Gastrocnemius medialis (tissue), 4 donors: ENCODE measurements around the gene PTX4. TPM values are rescaled to one million over a fixed set of nuclear protein-coding genes. Genes with fewer than 3 reads are reported as not detected.

Source experiments
- ATAC-seq, 2 donors: fragments of 150-250 bp; one replicate each; pipeline ENCODE4 v1.9.1; 2016
- DNase-seq, 2 donors: peaks; one replicate each; pipeline ENCODE4 v3.0.0-alpha.2; 2019
- H3K27ac ChIP-seq, 4 donors: fragments of 200-600 bp; sonication (generic); 1 replicate in 1 of 4; 2 replicates in 3 of 4; pipeline ENCODE4 v1.5.1; 2016 to 2018; ENCODE audit warnings: mild to moderate bottlenecking in 2 of 4, moderate library complexity in 1 of 4
- H3K27me3 ChIP-seq, 3 donors: fragments of 200-600 bp; sonication (generic) in 2 of 3; 1 replicate in 1 of 3; 2 replicates in 2 of 3; pipeline versions ENCODE4 v1.5.1 to v1.6.0; 2016 to 2019; ENCODE audit warnings: mild to moderate bottlenecking in 1 of 3, moderate library complexity in 1 of 3
- H3K36me3 ChIP-seq, 2 donors: fragments of 200-600 bp; sonication (generic) in 1 of 2; one replicate each; pipeline ENCODE4 v1.5.1; 2017 to 2018
- H3K4me1 ChIP-seq, 2 donors: fragments of 200-600 bp; sonication (generic) in 1 of 2; one replicate each; pipeline ENCODE4 v1.5.1; 2016 to 2017; ENCODE audit warnings: mild to moderate bottlenecking in 2 of 2
- H3K4me3 ChIP-seq, 4 donors: fragments of 200-600 bp; sonication (generic) in 3 of 4; 1 replicate in 1 of 4; 2 replicates in 3 of 4; pipeline ENCODE4 v1.5.1; 2016 to 2019; ENCODE audit warnings: mild to moderate bottlenecking in 2 of 4
- H3K9me3 ChIP-seq, 3 donors: fragments of 200-600 bp; sonication (generic) in 2 of 3; 1 replicate in 1 of 3; 2 replicates in 2 of 3; pipeline ENCODE4 v1.5.1; 2016 to 2019
- POLR2A ChIP-seq, 2 donors: fragments of 450-650 bp; IDR thresholded peaks; one replicate each; pipeline ENCODE4 v1.6.1; 2017; ENCODE audit warnings: antibody characterized with exemption in 2 of 2, mild to moderate bottlenecking in 2 of 2, moderate library complexity in 2 of 2
- in situ Hi-C, 4 donors: fragments of 200-750 bp; cut with MboI; loops; one replicate each; pipeline versions ENCODE4 v1.15.0 to v1.8.0; 2017; ENCODE audit warnings: low sequenced_read_pairs in 4 of 4
- intact Hi-C: fragments of 100-400 bp; cut with DNase I; formaldehyde crosslinking; loops from one replicate; pipeline ENCODE4 v1.15.1; 2023; ENCODE audit warnings: low total_unique reads
- total RNA-seq, 4 donors: library from RNA; depleted of rRNA; stranded (reverse); fragments of >200 nt; gene quantifications; one replicate each; pipeline versions ENCODE4 v1.1.0 to v1.2.3, GENCODE V29; 2016
- TF ChIP-seq, protein P1 (sequence below), 5 experiments: fragments of 450-650 bp in 3 of 5; fragments of 200-600 bp in 2 of 5; sonication (generic) in 2 of 5; IDR thresholded peaks in 4 of 5; conservative IDR thresholded peaks in 1 of 5; 1 replicate in 4 of 5; 2 replicates in 1 of 5; pipeline ENCODE4 v1.5.1; 2016 to 2019; ENCODE audit warnings: antibody characterized with exemption in 5 of 5, mild to moderate bottlenecking in 3 of 5, moderate library complexity in 3 of 5

PTX4 gene
- total RNA-seq, 4 donors from 2014 or later = 0.41 TPM; not detected in 3

DNA sequence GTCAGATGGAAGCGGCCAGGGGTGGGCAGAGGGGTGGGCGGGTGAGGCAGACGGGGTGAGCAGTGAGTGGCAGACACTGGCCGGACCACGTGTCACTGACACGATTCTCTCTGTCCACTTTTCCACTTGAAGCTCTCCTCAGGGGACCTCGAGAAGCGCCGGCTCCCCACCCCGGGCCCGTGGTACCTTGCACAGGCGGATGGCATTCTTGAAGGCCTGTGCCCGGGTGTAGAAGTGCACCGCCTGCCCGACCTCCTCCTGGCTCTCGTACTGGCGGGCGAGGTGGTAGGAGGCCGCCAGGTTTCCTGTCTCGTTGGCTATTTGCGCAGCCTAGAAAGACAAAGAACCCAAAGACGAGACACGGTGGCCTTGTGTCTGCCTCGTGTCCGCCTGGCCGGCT is 35.6 kb upstream of the PTX4 start:
- in situ Hi-C loops = no loop called here
- DNase-seq (no peak), ATAC-seq (no peak)
- Histone ChIP-seq H3K4me3 (no peak overlapping the region), H3K27me3 (no peaks in the 10 kb centered on the region), H3K9me3 (no peaks in the 10 kb centered on the region), H3K36me3 (no peaks in the 10 kb centered on the region), H3K27ac (no peak overlapping the region), H3K4me1 (no peaks in the 10 kb centered on the region)
- intact Hi-C loops = no loop called here
- TF ChIP-seq POLR2A (IDR thresholded peaks at IDR 0.05) = no peak
- TF ChIP-seq, protein P1, sequence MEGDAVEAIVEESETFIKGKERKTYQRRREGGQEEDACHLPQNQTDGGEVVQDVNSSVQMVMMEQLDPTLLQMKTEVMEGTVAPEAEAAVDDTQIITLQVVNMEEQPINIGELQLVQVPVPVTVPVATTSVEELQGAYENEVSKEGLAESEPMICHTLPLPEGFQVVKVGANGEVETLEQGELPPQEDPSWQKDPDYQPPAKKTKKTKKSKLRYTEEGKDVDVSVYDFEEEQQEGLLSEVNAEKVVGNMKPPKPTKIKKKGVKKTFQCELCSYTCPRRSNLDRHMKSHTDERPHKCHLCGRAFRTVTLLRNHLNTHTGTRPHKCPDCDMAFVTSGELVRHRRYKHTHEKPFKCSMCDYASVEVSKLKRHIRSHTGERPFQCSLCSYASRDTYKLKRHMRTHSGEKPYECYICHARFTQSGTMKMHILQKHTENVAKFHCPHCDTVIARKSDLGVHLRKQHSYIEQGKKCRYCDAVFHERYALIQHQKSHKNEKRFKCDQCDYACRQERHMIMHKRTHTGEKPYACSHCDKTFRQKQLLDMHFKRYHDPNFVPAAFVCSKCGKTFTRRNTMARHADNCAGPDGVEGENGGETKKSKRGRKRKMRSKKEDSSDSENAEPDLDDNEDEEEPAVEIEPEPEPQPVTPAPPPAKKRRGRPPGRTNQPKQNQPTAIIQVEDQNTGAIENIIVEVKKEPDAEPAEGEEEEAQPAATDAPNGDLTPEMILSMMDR (IDR thresholded peaks at IDR 0.05 in 4 of 5, conservative IDR thresholded peaks at IDR 0.05 in 1 of 5) = no peak

GRCh38 chr16:1523581-1524245 is 35.0 kb upstream of the PTX4 start:
- Histone ChIP-seq H3K9me3 (no peaks in the 10 kb centered on the region), H3K27ac (no peak overlapping the region), H3K4me3 (no peak overlapping the region), H3K4me1 (no peaks in the 10 kb centered on the region), H3K36me3 (no peaks in the 10 kb centered on the region), H3K27me3 (no peaks in the 10 kb centered on the region)
- no peak for TF ChIP-seq POLR2A (IDR thresholded peaks at IDR 0.05)
- TF ChIP-seq, protein P1 (IDR thresholded peaks at IDR 0.05 in 4 of 5, conservative IDR thresholded peaks at IDR 0.05 in 1 of 5) = no peak
- DNase-seq (no peak), ATAC-seq (no peak)
- in situ Hi-C loops = no loop called here
- intact Hi-C loops = no loop called here

GRCh38 chr16:1520461-1520860 is 31.7 kb upstream of the PTX4 start:
- no peak for ATAC-seq

DNA sequence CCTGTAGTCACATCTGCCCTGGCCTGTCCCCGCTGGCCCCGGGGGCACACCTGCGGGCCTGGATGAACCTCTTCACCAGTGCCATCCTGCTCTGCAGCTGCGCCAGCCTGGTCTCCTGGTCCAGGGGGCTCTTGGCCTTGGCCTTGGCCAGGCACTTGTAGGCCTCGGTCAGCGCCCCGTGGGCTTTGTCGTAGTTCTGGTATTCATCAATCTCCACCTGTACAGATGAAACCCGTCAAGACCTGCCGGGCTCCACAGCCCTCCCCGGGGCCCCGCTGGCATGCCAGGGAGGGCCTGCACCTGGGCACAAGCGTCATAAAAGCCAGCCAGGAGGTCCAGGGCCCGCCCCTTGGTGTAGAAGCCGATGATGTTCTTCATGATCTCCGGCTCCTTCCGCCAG is 31.1 kb upstream of the PTX4 start:
- in situ Hi-C loops = no loop called here
- H3K4me3 ChIP-seq = no peak overlapping the region
- no peaks in the 10 kb centered on the region for H3K4me1 ChIP-seq
- DNase-seq (no peak), ATAC-seq (no peak)
- H3K27ac ChIP-seq = no peak overlapping the region
- no peaks in the 10 kb centered on the region for H3K36me3 ChIP-seq
- no peaks in the 10 kb centered on the region for H3K9me3 ChIP-seq
- no peaks in the 10 kb centered on the region for H3K27me3 ChIP-seq
- intact Hi-C loops = no loop called here
- TF ChIP-seq, protein P1 (IDR thresholded peaks at IDR 0.05 in 4 of 5, conservative IDR thresholded peaks at IDR 0.05 in 1 of 5) = no peak
- no peak for TF ChIP-seq POLR2A (IDR thresholded peaks at IDR 0.05)

More at GRCh38 chr16:1520461-1520860, 31.7 kb upstream of the PTX4 start:
- H3K9me3 ChIP-seq = no peaks in the 10 kb centered on the region
- intact Hi-C loops (no loop called here), in situ Hi-C loops (no loop called here)
- no peaks in the 10 kb centered on the region for H3K36me3 ChIP-seq
- no peaks in the 10 kb centered on the region for H3K4me1 ChIP-seq
- no peak for TF ChIP-seq POLR2A (IDR thresholded peaks at IDR 0.05)
- TF ChIP-seq, protein P1 (IDR thresholded peaks at IDR 0.05 in 4 of 5, conservative IDR thresholded peaks at IDR 0.05 in 1 of 5) = no peak
- no peak for DNase-seq
- H3K4me3 ChIP-seq = no peak overlapping the region
- H3K27me3 ChIP-seq = no peaks in the 10 kb centered on the region
- no peak overlapping the region for H3K27ac ChIP-seq
